Measurements from ENCODE around the gene VAC14. TPM values are rescaled to one million over a fixed set of nuclear protein-coding genes. Genes with fewer than 3 reads are reported as not detected.

Gene VAC14
- total RNA-seq, 1 experiment from 2014 or later, result 49.9 TPM

DNA sequence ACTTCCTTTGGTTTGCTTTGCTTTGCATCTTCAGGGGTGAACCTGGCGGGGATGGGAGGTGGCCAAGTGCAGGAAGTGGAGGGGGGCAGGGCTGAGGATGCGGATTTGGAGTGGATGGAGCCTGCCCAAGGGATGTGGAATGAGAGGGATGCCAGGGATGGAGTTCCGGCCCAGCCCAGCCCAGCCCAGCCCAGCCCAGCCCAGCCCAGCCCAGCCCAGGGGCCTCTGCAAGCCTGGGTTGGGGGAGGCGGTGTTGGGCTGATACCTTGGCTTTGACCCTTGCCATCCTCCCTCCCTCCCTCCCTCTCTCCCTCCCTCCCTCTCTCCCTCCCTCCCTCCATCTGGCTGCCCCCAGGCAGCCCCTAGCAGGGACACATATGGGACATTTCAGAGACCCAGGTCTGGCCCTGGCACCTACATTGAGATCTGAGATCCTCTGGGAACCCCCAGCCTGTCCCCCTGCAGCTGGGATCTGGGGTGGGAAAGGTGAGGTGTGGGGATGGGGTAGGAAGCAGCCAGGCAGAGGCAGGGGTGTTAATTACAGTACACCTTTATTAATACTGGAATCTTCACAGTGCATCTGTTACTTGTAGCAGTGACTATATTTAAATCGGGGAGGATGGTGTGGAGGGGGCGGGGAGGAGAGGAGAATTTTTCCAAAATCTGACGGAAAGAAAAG is 140.1 kb downstream of the VAC14 start:
- H3K27me3 Mint-ChIP-seq (ENCODE audit: low read depth), result no peaks in the 10 kb centered on the region; the same call in 1 of the 2 replicates
- H3K27ac Mint-ChIP-seq, result no peak overlapping the region
- Histone ChIP-seq H3K18ac (ENCODE audit: insufficient read length, low read depth, low read length) (no peak overlapping the region), H3T11ph (ENCODE audit: low read length) (no peak overlapping the region), H2AK5ac (ENCODE audit: insufficient read length, low read length) (no peak overlapping the region), H2BK15ac (ENCODE audit: low read depth, low read length) (no peak overlapping the region), H3K9me3 (ENCODE audit: control insufficient read depth, low read depth, low read length) (no peaks in the 10 kb centered on the region), H4K8ac (replicated peaks; ENCODE audit: insufficient read length, low read depth, low read length) (no peak overlapping the region), H3K27me3 (ENCODE audit: insufficient read depth, low read length) (no peaks in the 10 kb centered on the region), H3K27ac (ENCODE audit: insufficient read length, low read depth, low read length) (no peak overlapping the region), H3K23me2 (ENCODE audit: insufficient read length, low read depth, low read length, poor library complexity, severe bottlenecking) (no peaks in the 10 kb centered on the region), H2BK120ac (ENCODE audit: low read depth, low read length, poor library complexity, severe bottlenecking) (no peak overlapping the region), H4K91ac (ENCODE audit: insufficient read length, low read depth, low read length) (no peak overlapping the region), H3K9ac (ENCODE audit: extremely low read depth, insufficient read length, low read length) (no peak overlapping the region), H4K5ac (ENCODE audit: insufficient read length, low read depth, low read length) (no peak overlapping the region), H3K79me2 (ENCODE audit: insufficient read depth, low read length) (no peaks in the 10 kb centered on the region), H3K23ac (ENCODE audit: insufficient read length, low read depth, low read length) (no peak overlapping the region), H3K79me1 (ENCODE audit: insufficient read depth, low read depth, low read length, poor library complexity, severe bottlenecking) (no peaks in the 10 kb centered on the region), H3K14ac (ENCODE audit: insufficient read depth, low read length) (no peak overlapping the region), H4K20me1 (ENCODE audit: control insufficient read depth, insufficient read depth, insufficient read length) (no peaks in the 10 kb centered on the region), H3K4me1 (ENCODE audit: insufficient read depth, low read length) (peaks cover 3% of the 10 kb centered on the region; the same call in 1 of the 2 replicates), H2BK5ac (ENCODE audit: insufficient read length, low read length) (no peak overlapping the region), H3K4me2 (ENCODE audit: insufficient read depth, insufficient read length, low read length) (no peak overlapping the region), H2AFZ (ENCODE audit: low read length) (no peak overlapping the region), H2BK12ac (ENCODE audit: insufficient read length, low read depth, low read length) (no peak overlapping the region), H3K4ac (ENCODE audit: low read depth, low read length) (no peak overlapping the region), H2BK20ac (ENCODE audit: low read depth, low read length, poor library complexity, severe bottlenecking) (no peak overlapping the region), H3K56ac (ENCODE audit: insufficient read length, low read depth, low read length) (no peak overlapping the region)
- H3K4me1 Mint-ChIP-seq, result peaks cover 8 to 19% of the 10 kb centered on the region in 2 experiments
- peak; percentile 45 for DNase-seq
- TF ChIP-seq, protein P1, sequence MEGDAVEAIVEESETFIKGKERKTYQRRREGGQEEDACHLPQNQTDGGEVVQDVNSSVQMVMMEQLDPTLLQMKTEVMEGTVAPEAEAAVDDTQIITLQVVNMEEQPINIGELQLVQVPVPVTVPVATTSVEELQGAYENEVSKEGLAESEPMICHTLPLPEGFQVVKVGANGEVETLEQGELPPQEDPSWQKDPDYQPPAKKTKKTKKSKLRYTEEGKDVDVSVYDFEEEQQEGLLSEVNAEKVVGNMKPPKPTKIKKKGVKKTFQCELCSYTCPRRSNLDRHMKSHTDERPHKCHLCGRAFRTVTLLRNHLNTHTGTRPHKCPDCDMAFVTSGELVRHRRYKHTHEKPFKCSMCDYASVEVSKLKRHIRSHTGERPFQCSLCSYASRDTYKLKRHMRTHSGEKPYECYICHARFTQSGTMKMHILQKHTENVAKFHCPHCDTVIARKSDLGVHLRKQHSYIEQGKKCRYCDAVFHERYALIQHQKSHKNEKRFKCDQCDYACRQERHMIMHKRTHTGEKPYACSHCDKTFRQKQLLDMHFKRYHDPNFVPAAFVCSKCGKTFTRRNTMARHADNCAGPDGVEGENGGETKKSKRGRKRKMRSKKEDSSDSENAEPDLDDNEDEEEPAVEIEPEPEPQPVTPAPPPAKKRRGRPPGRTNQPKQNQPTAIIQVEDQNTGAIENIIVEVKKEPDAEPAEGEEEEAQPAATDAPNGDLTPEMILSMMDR (conservative IDR thresholded peaks at IDR 0.05), result no peak
- peaks cover 5 to 15% (median 9%) of the 10 kb centered on the region in 3 experiments; a peak in 6 of 7 replicates for H3K36me3 Mint-ChIP-seq (ENCODE audit: insufficient read depth in 1 of 3, low read depth in 3 of 3)
- no peak overlapping the region; a peak in 1 of 5 replicates for H3K4me3 Mint-ChIP-seq
- H3K9me3 Mint-ChIP-seq, result no peaks in the 10 kb centered on the region
- WGBS (ENCODE audit: extremely low coverage, insufficient read length, low lambda C conversion rate), result no CpG with 5 or more reads among the region's 7 CpGs
